Astrocyte (in vitro differentiated cells and primary cell): ENCODE results near the gene PREX1. TPM values are rescaled to one million over a fixed set of nuclear protein-coding genes. Genes with fewer than 3 reads are reported as not detected.

Experiments used
- DNase-seq: peaks from one replicate; pipeline ENCODE4 v3.0.0-alpha.2; 2010; ENCODE audit warnings: low read depth
- FAIRE-seq: peaks from 2 replicates; lab custom pipeline; 2011; peaks lifted over from hg19 to GRCh38; lab: Jason Lieb, UNC
- H2AFZ ChIP-seq: 2 replicates; pipeline ENCODE4 v1.6.0; 2012; ENCODE audit warnings: low read depth, low read length, inconsistent platforms
- H3K27ac ChIP-seq: 2 replicates; pipeline ENCODE4 v1.5.1; 2011; ENCODE audit warnings: low read depth, low read length, inconsistent platforms
- H3K27me3 ChIP-seq: 2 replicates; pipeline ENCODE4 v1.6.0; 2011; ENCODE audit warnings: low read length, inconsistent platforms; ENCODE audit not compliant: insufficient read depth
- H3K36me3 ChIP-seq: 2 replicates; pipeline ENCODE4 v1.5.1; 2011; ENCODE audit warnings: low read length, inconsistent platforms; ENCODE audit not compliant: insufficient read depth
- H3K4me1 ChIP-seq: 2 replicates; pipeline ENCODE4 v1.5.1; 2011; ENCODE audit warnings: low read length, inconsistent platforms; ENCODE audit not compliant: insufficient read depth
- H3K4me2 ChIP-seq: 2 replicates; pipeline ENCODE4 v1.6.0; 2012; ENCODE audit warnings: low read length, inconsistent platforms
- H3K4me3 ChIP-seq: 2 replicates; pipeline ENCODE4 v1.5.1; 2011; ENCODE audit warnings: low read depth, mild to moderate bottlenecking, low read length, inconsistent platforms; ENCODE audit not compliant: insufficient read depth
- H3K79me2 ChIP-seq: 2 replicates; pipeline ENCODE4 v1.6.0; 2012; ENCODE audit warnings: mild to moderate bottlenecking, low read length, inconsistent platforms; ENCODE audit not compliant: insufficient read depth
- H3K9ac ChIP-seq: 2 replicates; pipeline ENCODE4 v1.6.0; 2012; ENCODE audit warnings: mild to moderate bottlenecking, low read length, inconsistent platforms
- H3K9me3 ChIP-seq: 2 replicates; pipeline ENCODE4 v1.5.1; 2012; ENCODE audit warnings: low read depth, mild to moderate bottlenecking, low read length, inconsistent platforms; ENCODE audit not compliant: insufficient read depth
- H4K20me1 ChIP-seq: 2 replicates; pipeline ENCODE4 v1.6.0; 2012; ENCODE audit warnings: low read length, inconsistent platforms; ENCODE audit not compliant: insufficient read depth
- H3K27ac Mint-ChIP-seq: one replicate; pipeline ENCODE4 v1.8.0; 2021; ENCODE audit warnings: mild to moderate bottlenecking, mixed read lengths; ENCODE audit not compliant: unreplicated experiment
- H3K27me3 Mint-ChIP-seq: one replicate; pipeline ENCODE4 v1.8.0; 2021; ENCODE audit warnings: low read depth, mixed read lengths; ENCODE audit not compliant: unreplicated experiment
- H3K36me3 Mint-ChIP-seq: one replicate; pipeline ENCODE4 v1.8.0; 2021; ENCODE audit warnings: low read depth, mixed read lengths; ENCODE audit not compliant: unreplicated experiment
- H3K4me1 Mint-ChIP-seq: one replicate; pipeline ENCODE4 v1.8.0; 2021; ENCODE audit warnings: low read depth, mixed read lengths; ENCODE audit not compliant: unreplicated experiment
- H3K4me3 Mint-ChIP-seq: one replicate; pipeline ENCODE4 v1.8.0; 2021; ENCODE audit warnings: mild to moderate bottlenecking, moderate library complexity, mixed read lengths; ENCODE audit not compliant: unreplicated experiment
- H3K9me3 Mint-ChIP-seq: one replicate; pipeline ENCODE4 v1.8.0; 2021; ENCODE audit warnings: mild to moderate bottlenecking, mixed read lengths; ENCODE audit not compliant: unreplicated experiment
- CTCF ChIP-seq: IDR thresholded peaks from 2 replicates; pipeline ENCODE4 v1.5.1; 2011; ENCODE audit warnings: low read depth, mild to moderate bottlenecking, inconsistent platforms, low read length, moderate library complexity; ENCODE audit not compliant: insufficient read depth
- EZH2 ChIP-seq: IDR thresholded peaks from 2 replicates; pipeline ENCODE4 v1.6.1; 2012; ENCODE audit warnings: mild to moderate bottlenecking, low read length, inconsistent platforms; ENCODE audit not compliant: insufficient read depth
- total RNA-seq: library from RNA; stranded (reverse); gene quantifications from 2 replicates; pipeline ENCODE4 v1.2.1, GENCODE V29; 2021

PREX1 gene
- total RNA-seq, 1 donor from 2014 or later: 3.5 TPM

- no peak for TF ChIP-seq EZH2
- H3K4me2 ChIP-seq: no peak overlapping the region
- H3K27ac ChIP-seq: no peak overlapping the region
- no peak overlapping the region for H2AFZ ChIP-seq
- FAIRE-seq (no peak), DNase-seq (no peak)
- no peaks in the 10 kb centered on the region for H3K36me3 Mint-ChIP-seq
- H3K9ac ChIP-seq: no peak overlapping the region
- no peak overlapping the region for H3K4me3 Mint-ChIP-seq
- no peaks in the 10 kb centered on the region for H3K27me3 ChIP-seq
- no peaks in the 10 kb centered on the region for H4K20me1 ChIP-seq
- H3K9me3 Mint-ChIP-seq: no peaks in the 10 kb centered on the region
- H3K27ac Mint-ChIP-seq: no peak overlapping the region
- H3K4me3 ChIP-seq: no peak overlapping the region
- H3K4me1 Mint-ChIP-seq: peaks cover 3% of the 10 kb centered on the region
- no peaks in the 10 kb centered on the region for H3K9me3 ChIP-seq
- H3K4me1 ChIP-seq: peaks cover 8% of the 10 kb centered on the region
- H3K36me3 ChIP-seq: no peaks in the 10 kb centered on the region
- H3K79me2 ChIP-seq: no peaks in the 10 kb centered on the region
- H3K27me3 Mint-ChIP-seq: peaks cover 8% of the 10 kb centered on the region
Observed at GRCh38 chr20:48626938-48627736, 200.7 kb downstream of the PREX1 start.

- H2AFZ ChIP-seq: no peak overlapping the region
- no peaks in the 10 kb centered on the region for H3K79me2 ChIP-seq
- no peaks in the 10 kb centered on the region for H3K36me3 Mint-ChIP-seq
- H3K4me1 Mint-ChIP-seq: peaks cover 1% of the 10 kb centered on the region
- H3K27ac ChIP-seq: no peak overlapping the region
- peaks cover 8% of the 10 kb centered on the region for H3K4me1 ChIP-seq
- no peak overlapping the region for H3K4me2 ChIP-seq
- H3K9me3 ChIP-seq: no peaks in the 10 kb centered on the region
- no peaks in the 10 kb centered on the region for H3K27me3 ChIP-seq
- no peak for FAIRE-seq
- no peaks in the 10 kb centered on the region for H4K20me1 ChIP-seq
- H3K27ac Mint-ChIP-seq: no peak overlapping the region
- H3K4me3 ChIP-seq: no peak overlapping the region
- H3K36me3 ChIP-seq: no peaks in the 10 kb centered on the region
- no peak for DNase-seq
- peaks cover 9% of the 10 kb centered on the region for H3K27me3 Mint-ChIP-seq
- no peak overlapping the region for H3K9ac ChIP-seq
- no peaks in the 10 kb centered on the region for H3K9me3 Mint-ChIP-seq
- H3K4me3 Mint-ChIP-seq: no peak overlapping the region
- TF ChIP-seq EZH2 (no peak), CTCF (no peak)
Observed at GRCh38 chr20:48626226-48626937, 201.4 kb downstream of the PREX1 start.

- H3K27me3 ChIP-seq: no peaks in the 10 kb centered on the region
- H3K27ac ChIP-seq: no peak overlapping the region
- no peak overlapping the region for H2AFZ ChIP-seq
- H3K36me3 ChIP-seq: no peaks in the 10 kb centered on the region
- H3K4me2 ChIP-seq: no peak overlapping the region
- FAIRE-seq (no peak), DNase-seq (no peak)
- no peaks in the 10 kb centered on the region for H4K20me1 ChIP-seq
- H3K4me3 ChIP-seq: no peak overlapping the region
- Mint-ChIP-seq H3K36me3 (no peaks in the 10 kb centered on the region), H3K9me3 (no peaks in the 10 kb centered on the region), H3K27ac (no peak overlapping the region), H3K4me1 (peaks cover 6% of the 10 kb centered on the region), H3K27me3 (peaks cover 9% of the 10 kb centered on the region), H3K4me3 (no peak overlapping the region)
- no peaks in the 10 kb centered on the region for H3K9me3 ChIP-seq
- TF ChIP-seq EZH2: no peak
- TF ChIP-seq CTCF: no peak
- no peak overlapping the region for H3K9ac ChIP-seq
- no peaks in the 10 kb centered on the region for H3K79me2 ChIP-seq
- peaks cover 10% of the 10 kb centered on the region for H3K4me1 ChIP-seq
Observed at GRCh38 chr20:48625136-48625900, 202.5 kb downstream of the PREX1 start.
